Gastrocnemius medialis (tissue), 4 donors: ENCODE measurements around the gene CPED1.

Experiments
- POLR2A ChIP-seq, 2 donors: fragments of 450-650 bp; IDR thresholded peaks; one replicate each; pipeline ENCODE4 v1.6.1; 2017; ENCODE audit warnings: antibody characterized with exemption in 2 of 2, mild to moderate bottlenecking in 2 of 2, moderate library complexity in 2 of 2
- TF ChIP-seq, protein P1 (sequence below), 5 experiments: fragments of 450-650 bp in 3 of 5; fragments of 200-600 bp in 2 of 5; sonication (generic) in 2 of 5; IDR thresholded peaks in 4 of 5; conservative IDR thresholded peaks in 1 of 5; 1 replicate in 4 of 5; 2 replicates in 1 of 5; pipeline ENCODE4 v1.5.1; 2016 to 2019; ENCODE audit warnings: antibody characterized with exemption in 5 of 5, mild to moderate bottlenecking in 3 of 5, moderate library complexity in 3 of 5

DNA sequence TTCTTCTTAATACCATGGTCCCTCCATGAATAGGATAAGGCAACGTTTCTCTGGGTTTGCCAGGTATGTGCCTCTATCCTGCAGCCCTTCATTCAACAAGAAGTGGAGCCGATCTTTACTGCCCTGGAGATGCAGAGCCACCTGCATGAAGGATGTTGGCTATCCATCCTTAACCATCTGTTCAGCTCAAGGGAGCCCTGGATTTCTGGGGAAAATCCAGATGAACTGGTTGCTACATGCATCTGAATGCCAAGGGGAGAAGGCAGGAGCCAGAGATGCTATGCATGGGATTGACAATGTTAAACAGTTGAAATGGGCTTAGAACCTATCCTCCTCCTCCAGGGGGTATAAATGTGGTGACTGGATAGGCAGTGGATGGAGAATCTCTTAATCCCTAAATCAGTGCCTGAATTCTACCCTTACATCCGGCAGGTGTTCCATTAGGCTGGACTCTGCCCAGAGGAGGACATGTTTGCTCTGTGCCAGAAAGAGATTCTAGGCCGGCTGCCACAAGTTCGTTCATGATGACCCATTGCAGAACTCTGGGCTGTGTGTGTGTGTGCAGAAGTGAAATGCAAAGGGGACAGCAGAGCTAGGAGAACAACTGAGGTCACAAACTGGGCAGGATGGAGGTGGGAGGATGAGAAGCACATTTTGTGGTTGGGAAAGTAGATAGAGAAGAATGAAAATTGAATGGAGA lies 15.6 kb downstream of the CPED1 start:
- TF ChIP-seq POLR2A (IDR thresholded peaks at IDR 0.05): no peak
- TF ChIP-seq, protein P1, sequence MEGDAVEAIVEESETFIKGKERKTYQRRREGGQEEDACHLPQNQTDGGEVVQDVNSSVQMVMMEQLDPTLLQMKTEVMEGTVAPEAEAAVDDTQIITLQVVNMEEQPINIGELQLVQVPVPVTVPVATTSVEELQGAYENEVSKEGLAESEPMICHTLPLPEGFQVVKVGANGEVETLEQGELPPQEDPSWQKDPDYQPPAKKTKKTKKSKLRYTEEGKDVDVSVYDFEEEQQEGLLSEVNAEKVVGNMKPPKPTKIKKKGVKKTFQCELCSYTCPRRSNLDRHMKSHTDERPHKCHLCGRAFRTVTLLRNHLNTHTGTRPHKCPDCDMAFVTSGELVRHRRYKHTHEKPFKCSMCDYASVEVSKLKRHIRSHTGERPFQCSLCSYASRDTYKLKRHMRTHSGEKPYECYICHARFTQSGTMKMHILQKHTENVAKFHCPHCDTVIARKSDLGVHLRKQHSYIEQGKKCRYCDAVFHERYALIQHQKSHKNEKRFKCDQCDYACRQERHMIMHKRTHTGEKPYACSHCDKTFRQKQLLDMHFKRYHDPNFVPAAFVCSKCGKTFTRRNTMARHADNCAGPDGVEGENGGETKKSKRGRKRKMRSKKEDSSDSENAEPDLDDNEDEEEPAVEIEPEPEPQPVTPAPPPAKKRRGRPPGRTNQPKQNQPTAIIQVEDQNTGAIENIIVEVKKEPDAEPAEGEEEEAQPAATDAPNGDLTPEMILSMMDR (IDR thresholded peaks at IDR 0.05 in 4 of 5, conservative IDR thresholded peaks at IDR 0.05 in 1 of 5): no peak
